Measurements from ENCODE around the gene LRRC73. TPM values are rescaled to one million over a fixed set of nuclear protein-coding genes. Genes with fewer than 3 reads are reported as not detected.

LRRC73 gene
- total and polyA plus RNA-seq, 9 of the 15 experiments (the other 6 are each of a cell fraction or from before 2014, with no cell fraction given) = 0.07 to 0.55 (median 0.16) TPM; not detected in 3

DNA sequence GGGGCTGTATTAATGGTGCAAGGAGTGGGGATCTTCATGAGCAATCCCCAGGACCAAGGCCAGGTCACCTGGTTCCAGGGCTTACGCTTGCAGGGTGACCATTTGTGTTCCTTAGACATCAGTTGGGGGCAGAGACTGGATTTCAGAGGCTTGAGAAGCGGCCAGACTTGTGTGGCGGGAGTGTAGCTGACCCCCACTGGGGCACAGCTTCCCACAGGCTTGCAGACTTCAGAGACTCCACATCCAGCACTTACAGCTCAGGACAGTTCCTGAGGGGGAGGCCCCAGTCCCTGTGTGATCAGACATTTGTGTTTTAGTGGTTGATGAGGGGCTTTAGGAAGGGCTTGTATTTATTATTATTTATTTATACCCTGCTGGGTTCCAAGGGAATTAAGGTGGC, 17.5 kb downstream of the LRRC73 start:
- no peak overlapping the region; a peak in 1 of 4 replicates for H3K9ac ChIP-seq (ENCODE audit: insufficient read depth in 1 of 2, low read depth in 2 of 2, low read length in 2 of 2)
- CTCF ChIA-PET (ENCODE audit: low intra/inter-chr PET ratio) = no interaction called here
- H3K36me3 ChIP-seq (ENCODE audit: control insufficient read depth, insufficient read depth, low read length) = peaks cover 7% of the 10 kb centered on the region; the same call in 1 of the 3 replicates
- POLR2A ChIA-PET = interaction anchor here (0.7 to 8.5 kb wide), 7 partner anchors 9 to 296 kb away, joined by 3 to 54 read pairs (median 3); partner anchors contain the start of genes LRRC73, POLR1C and YIPF3
- intact Hi-C loops (cut with micrococcal nuclease) = no loop called here
- no peaks in the 10 kb centered on the region for H3K9me3 ChIP-seq (replicated peaks; ENCODE audit: control insufficient read depth, insufficient read depth, low read depth, low read length)
- no TSS peak for BruUV-seq (replicated peaks)
- no peak for ATAC-seq
- FAIRE-seq = no peak
- peaks cover 16 to 36% of the 10 kb centered on the region in 2 experiments for H3K4me1 ChIP-seq (replicated peaks in 1 of 2; ENCODE audit: control insufficient read depth in 2 of 2, insufficient read depth in 2 of 2, low read length in 2 of 2)
- no peaks in the 10 kb centered on the region for H3K27me3 ChIP-seq (ENCODE audit: control insufficient read depth in 2 of 2, insufficient read depth in 2 of 2, low read length in 2 of 2)
- H3K79me2 ChIP-seq (ENCODE audit: control insufficient read depth, insufficient read depth, low read length) = 0 out of 3 replicates have a peak, but pooled peaks cover 3% of the 10 kb centered on the region
- no peak overlapping the region for H2AFZ ChIP-seq (ENCODE audit: low read depth, low read length)
- peaks cover 3% of the 10 kb centered on the region for H3K9me1 ChIP-seq (ENCODE audit: control insufficient read depth, insufficient read depth, low read length)
- no peak overlapping the region for H3K4me2 ChIP-seq (ENCODE audit: insufficient read depth, low read length)
- no peak overlapping the region for H3K4me3 ChIP-seq
- DNase-seq (ENCODE audit: extremely low read depth in 1 of 4, low spot score in 3 of 4) = no peak
- no peak overlapping the region for H3K27ac ChIP-seq (ENCODE audit: extremely low read depth, low read depth, low read length)
- in situ Hi-C loops (cut with MboI) = loop anchor here (5.0 kb wide), 1 partner anchor 230 kb away; no protein-coding TSS in a partner anchor
- WGBS (ENCODE audit: insufficient coverage, low coverage, missing lambda C conversion rate) = 81% methylated on average over 3 of the region's 3 CpGs
- H4K20me1 ChIP-seq (replicated peaks; ENCODE audit: control insufficient read depth, insufficient read depth, low read length) = peaks cover 33% of the 10 kb centered on the region
- TF ChIP-seq BCLAF1 (IDR thresholded peaks at IDR 0.05; ENCODE audit: borderline replicate concordance in 1 of 2, control insufficient read depth in 1 of 2, low read depth in 2 of 2, low read length in 1 of 2) (no peak), ZNF165 (CRISPR knock-in tag; IDR thresholded peaks at IDR 0.05; ENCODE audit: borderline replicate concordance) (no peak), SMARCE1 (IDR thresholded peaks at IDR 0.05) (no peak), ARID1B (IDR thresholded peaks at IDR 0.05) (no peak), MXI1 (IDR thresholded peaks at IDR 0.05; ENCODE audit: low read depth, low read length) (no peak), HIVEP1 (CRISPR knock-in tag; IDR thresholded peaks at IDR 0.05) (no peak)
- TF ChIP-seq, protein P1, sequence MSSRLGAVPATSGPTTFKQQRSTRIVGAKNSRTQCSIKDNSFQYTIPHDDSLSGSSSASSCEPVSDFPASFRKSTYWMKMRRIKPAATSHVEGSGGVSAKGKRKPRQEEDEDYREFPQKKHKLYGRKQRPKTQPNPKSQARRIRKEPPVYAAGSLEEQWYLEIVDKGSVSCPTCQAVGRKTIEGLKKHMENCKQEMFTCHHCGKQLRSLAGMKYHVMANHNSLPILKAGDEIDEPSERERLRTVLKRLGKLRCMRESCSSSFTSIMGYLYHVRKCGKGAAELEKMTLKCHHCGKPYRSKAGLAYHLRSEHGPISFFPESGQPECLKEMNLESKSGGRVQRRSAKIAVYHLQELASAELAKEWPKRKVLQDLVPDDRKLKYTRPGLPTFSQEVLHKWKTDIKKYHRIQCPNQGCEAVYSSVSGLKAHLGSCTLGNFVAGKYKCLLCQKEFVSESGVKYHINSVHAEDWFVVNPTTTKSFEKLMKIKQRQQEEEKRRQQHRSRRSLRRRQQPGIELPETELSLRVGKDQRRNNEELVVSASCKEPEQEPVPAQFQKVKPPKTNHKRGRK (tag; IDR thresholded peaks at IDR 0.05) = no peak
- TF ChIP-seq, protein P2, sequence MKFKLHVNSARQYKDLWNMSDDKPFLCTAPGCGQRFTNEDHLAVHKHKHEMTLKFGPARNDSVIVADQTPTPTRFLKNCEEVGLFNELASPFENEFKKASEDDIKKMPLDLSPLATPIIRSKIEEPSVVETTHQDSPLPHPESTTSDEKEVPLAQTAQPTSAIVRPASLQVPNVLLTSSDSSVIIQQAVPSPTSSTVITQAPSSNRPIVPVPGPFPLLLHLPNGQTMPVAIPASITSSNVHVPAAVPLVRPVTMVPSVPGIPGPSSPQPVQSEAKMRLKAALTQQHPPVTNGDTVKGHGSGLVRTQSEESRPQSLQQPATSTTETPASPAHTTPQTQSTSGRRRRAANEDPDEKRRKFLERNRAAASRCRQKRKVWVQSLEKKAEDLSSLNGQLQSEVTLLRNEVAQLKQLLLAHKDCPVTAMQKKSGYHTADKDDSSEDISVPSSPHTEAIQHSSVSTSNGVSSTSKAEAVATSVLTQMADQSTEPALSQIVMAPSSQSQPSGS (CRISPR knock-in tag; IDR thresholded peaks at IDR 0.05) = 0 out of 2 replicates have a peak, but pooled peaks have one; percentile 32

Data from K562 (cell line).